Panc1 (cell line): ENCODE measurements around the gene ETV7.

Experiments
- TF ChIP-seq, protein P1 (sequence below), 2 experiments: IDR thresholded peaks; 2 replicates each; pipeline ENCODE4 v1.6.1; 2011 to 2012; ENCODE audit warnings: low read depth in 2 of 2, control low read depth in 1 of 2, low read length in 1 of 2, mild to moderate bottlenecking in 1 of 2, moderate library complexity in 1 of 2; ENCODE audit not compliant: insufficient read depth in 1 of 2
- TF ChIP-seq, protein P2 (sequence below): fragments of 450-650 bp; IDR thresholded peaks from 2 replicates; pipeline ENCODE4 v1.5.1; 2017; ENCODE audit warnings: mild to moderate bottlenecking

DNA sequence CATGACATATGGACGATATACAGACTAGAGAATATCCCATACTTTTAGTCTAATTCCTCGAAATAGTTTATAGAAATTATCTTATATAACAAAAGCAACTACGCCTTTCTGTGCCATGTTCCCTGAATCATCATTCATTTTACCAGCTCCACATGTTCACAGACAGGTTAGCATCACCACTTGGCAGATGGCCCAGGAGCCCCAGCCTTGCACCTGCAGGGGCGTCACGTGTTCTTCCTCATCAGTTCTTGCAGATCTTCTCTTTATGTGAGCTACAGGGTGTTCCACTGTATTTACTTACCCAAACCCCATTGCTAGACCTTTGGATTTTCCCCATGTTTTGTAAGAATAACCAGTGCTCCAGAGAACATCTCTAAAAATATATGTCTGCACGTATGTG, 38.2 kb downstream of the ETV7 start:
- TF ChIP-seq, protein P1, sequence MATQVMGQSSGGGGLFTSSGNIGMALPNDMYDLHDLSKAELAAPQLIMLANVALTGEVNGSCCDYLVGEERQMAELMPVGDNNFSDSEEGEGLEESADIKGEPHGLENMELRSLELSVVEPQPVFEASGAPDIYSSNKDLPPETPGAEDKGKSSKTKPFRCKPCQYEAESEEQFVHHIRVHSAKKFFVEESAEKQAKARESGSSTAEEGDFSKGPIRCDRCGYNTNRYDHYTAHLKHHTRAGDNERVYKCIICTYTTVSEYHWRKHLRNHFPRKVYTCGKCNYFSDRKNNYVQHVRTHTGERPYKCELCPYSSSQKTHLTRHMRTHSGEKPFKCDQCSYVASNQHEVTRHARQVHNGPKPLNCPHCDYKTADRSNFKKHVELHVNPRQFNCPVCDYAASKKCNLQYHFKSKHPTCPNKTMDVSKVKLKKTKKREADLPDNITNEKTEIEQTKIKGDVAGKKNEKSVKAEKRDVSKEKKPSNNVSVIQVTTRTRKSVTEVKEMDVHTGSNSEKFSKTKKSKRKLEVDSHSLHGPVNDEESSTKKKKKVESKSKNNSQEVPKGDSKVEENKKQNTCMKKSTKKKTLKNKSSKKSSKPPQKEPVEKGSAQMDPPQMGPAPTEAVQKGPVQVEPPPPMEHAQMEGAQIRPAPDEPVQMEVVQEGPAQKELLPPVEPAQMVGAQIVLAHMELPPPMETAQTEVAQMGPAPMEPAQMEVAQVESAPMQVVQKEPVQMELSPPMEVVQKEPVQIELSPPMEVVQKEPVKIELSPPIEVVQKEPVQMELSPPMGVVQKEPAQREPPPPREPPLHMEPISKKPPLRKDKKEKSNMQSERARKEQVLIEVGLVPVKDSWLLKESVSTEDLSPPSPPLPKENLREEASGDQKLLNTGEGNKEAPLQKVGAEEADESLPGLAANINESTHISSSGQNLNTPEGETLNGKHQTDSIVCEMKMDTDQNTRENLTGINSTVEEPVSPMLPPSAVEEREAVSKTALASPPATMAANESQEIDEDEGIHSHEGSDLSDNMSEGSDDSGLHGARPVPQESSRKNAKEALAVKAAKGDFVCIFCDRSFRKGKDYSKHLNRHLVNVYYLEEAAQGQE (IDR thresholded peaks at IDR 0.05; ENCODE audit: insufficient read depth in 1 of 2, low read depth in 2 of 2, low read length in 1 of 2) = no peak
- TF ChIP-seq, protein P2, sequence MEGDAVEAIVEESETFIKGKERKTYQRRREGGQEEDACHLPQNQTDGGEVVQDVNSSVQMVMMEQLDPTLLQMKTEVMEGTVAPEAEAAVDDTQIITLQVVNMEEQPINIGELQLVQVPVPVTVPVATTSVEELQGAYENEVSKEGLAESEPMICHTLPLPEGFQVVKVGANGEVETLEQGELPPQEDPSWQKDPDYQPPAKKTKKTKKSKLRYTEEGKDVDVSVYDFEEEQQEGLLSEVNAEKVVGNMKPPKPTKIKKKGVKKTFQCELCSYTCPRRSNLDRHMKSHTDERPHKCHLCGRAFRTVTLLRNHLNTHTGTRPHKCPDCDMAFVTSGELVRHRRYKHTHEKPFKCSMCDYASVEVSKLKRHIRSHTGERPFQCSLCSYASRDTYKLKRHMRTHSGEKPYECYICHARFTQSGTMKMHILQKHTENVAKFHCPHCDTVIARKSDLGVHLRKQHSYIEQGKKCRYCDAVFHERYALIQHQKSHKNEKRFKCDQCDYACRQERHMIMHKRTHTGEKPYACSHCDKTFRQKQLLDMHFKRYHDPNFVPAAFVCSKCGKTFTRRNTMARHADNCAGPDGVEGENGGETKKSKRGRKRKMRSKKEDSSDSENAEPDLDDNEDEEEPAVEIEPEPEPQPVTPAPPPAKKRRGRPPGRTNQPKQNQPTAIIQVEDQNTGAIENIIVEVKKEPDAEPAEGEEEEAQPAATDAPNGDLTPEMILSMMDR = no peak
